GM18502 (cell line): Measurements from ENCODE around the gene GGA3.

Source experiments
- ATAC-seq: cut with Tn5 transposase; IDR thresholded peaks from one replicate; pipeline ENCODE4 v1.9.1; 2021; ENCODE audit warnings: mild to moderate bottlenecking; ENCODE audit not compliant: unreplicated experiment, poor library complexity

Gene GGA3

GRCh38 chr17:75252039-75252816 is 9.2 kb downstream of the GGA3 start:
- ATAC-seq, result no peak

- peak; percentile 88 for ATAC-seq
These were observed 11.4 kb downstream of the GGA3 start for GRCh38 chr17:75250009-75250471.

GRCh38 chr17:75249564-75249963 is 11.8 kb downstream of the GGA3 start:
- ATAC-seq, result no peak

- no peak for ATAC-seq
These were observed 15.0 kb downstream of the GGA3 start for GRCh38 chr17:75246404-75246803.

- ATAC-seq, result no peak
These were observed 16.4 kb downstream of the GGA3 start for GRCh38 chr17:75245011-75245410.

GRCh38 chr17:75244133-75244866 is 17.1 kb downstream of the GGA3 start:
- no peak for ATAC-seq

GRCh38 chr17:75242461-75243042 is 18.9 kb downstream of the GGA3 start:
- ATAC-seq, result no peak

GRCh38 chr17:75241996-75242460 is 19.4 kb downstream of the GGA3 start:
- ATAC-seq, result no peak

GRCh38 chr17:75241502-75241901 is 19.9 kb downstream of the GGA3 start:
- ATAC-seq, result no peak

- ATAC-seq, result no peak
These were observed 20.3 kb downstream of the GGA3 start for GRCh38 chr17:75241143-75241430.

- no peak for ATAC-seq
These were observed 20.8 kb downstream of the GGA3 start for GRCh38 chr17:75240394-75241142.

GRCh38 chr17:75239778-75240393 is 21.5 kb downstream of the GGA3 start:
- ATAC-seq, result no peak

GRCh38 chr17:75239214-75239613 is 22.2 kb downstream of the GGA3 start:
- no peak for ATAC-seq

GRCh38 chr17:75238684-75239191 is 22.7 kb downstream of the GGA3 start:
- ATAC-seq, result no peak

GRCh38 chr17:75238020-75238580 is 23.3 kb downstream of the GGA3 start:
- no peak for ATAC-seq

GRCh38 chr17:75237100-75238014 is 24.0 kb downstream of the GGA3 start:
- no peak for ATAC-seq

GRCh38 chr17:75232786-75233185 is 28.6 kb downstream of the GGA3 start:
- ATAC-seq, result no peak

- no peak for ATAC-seq
These were observed 29.5 kb downstream of the GGA3 start for GRCh38 chr17:75231741-75232464.
